Measurements from ENCODE around the gene KIAA0319L.
A peak's percentile ranks its signal among the peaks of the same experiment; 100 is the strongest.

The KIAA0319L gene

GRCh38 chr1:35557611-35558373 lies 589 bp upstream of the KIAA0319L start, which contains the start of gene NCDN:
Gene NCDN, plus strand, starts transcription at chr1:35557799. Its CDS starts 392 bp downstream, at chr1:35558191.
- in situ Hi-C loops (cut with HindIII; ENCODE audit: low pct_unique_long_range_greater_than_20kb, low sequenced_read_pairs), result no loop called here
- TF ChIP-seq JUND (IDR thresholded peaks at IDR 0.05; ENCODE audit: low read depth), result no peak
- DNase-seq (ENCODE audit: low read depth in 1 of 2, low spot score in 1 of 2), result peak; percentile 88 to 96

GRCh38 chr1:35556484-35557117 lies 602 bp downstream of the KIAA0319L start:
- in situ Hi-C loops (cut with HindIII; ENCODE audit: low pct_unique_long_range_greater_than_20kb, low sequenced_read_pairs), result no loop called here
- TF ChIP-seq JUND (IDR thresholded peaks at IDR 0.05; ENCODE audit: low read depth), result no peak
- DNase-seq (ENCODE audit: low read depth in 1 of 2, low spot score in 1 of 2), result no peak

GRCh38 chr1:35555601-35556477 lies 1.4 kb downstream of the KIAA0319L start:
- DNase-seq (ENCODE audit: low read depth in 1 of 2, low spot score in 1 of 2), result no peak
- in situ Hi-C loops (cut with HindIII; ENCODE audit: low pct_unique_long_range_greater_than_20kb, low sequenced_read_pairs), result no loop called here
- no peak for TF ChIP-seq JUND (IDR thresholded peaks at IDR 0.05; ENCODE audit: low read depth)

- DNase-seq (ENCODE audit: low read depth in 1 of 2, low spot score in 1 of 2), result no peak
- no peak for TF ChIP-seq JUND (IDR thresholded peaks at IDR 0.05; ENCODE audit: low read depth)
- in situ Hi-C loops (cut with HindIII; ENCODE audit: low pct_unique_long_range_greater_than_20kb, low sequenced_read_pairs), result no loop called here
Observed at GRCh38 chr1:35555212-35555584, 2.0 kb downstream of the KIAA0319L start.

- TF ChIP-seq JUND (IDR thresholded peaks at IDR 0.05; ENCODE audit: low read depth), result no peak
- in situ Hi-C loops (cut with HindIII; ENCODE audit: low pct_unique_long_range_greater_than_20kb, low sequenced_read_pairs), result no loop called here
- peak in 1 of 2 experiments; percentile 72 for DNase-seq (ENCODE audit: low read depth in 1 of 2, low spot score in 1 of 2)
Observed at GRCh38 chr1:35554266-35555211, 2.7 kb downstream of the KIAA0319L start.

- in situ Hi-C loops (cut with HindIII; ENCODE audit: low pct_unique_long_range_greater_than_20kb, low sequenced_read_pairs), result no loop called here
- DNase-seq (ENCODE audit: low read depth in 1 of 2, low spot score in 1 of 2), result no peak
- no peak for TF ChIP-seq JUND (IDR thresholded peaks at IDR 0.05; ENCODE audit: low read depth)
Observed at GRCh38 chr1:35553851-35554250, 3.4 kb downstream of the KIAA0319L start.

GRCh38 chr1:35546614-35547013 lies 10.6 kb downstream of the KIAA0319L start:
- no peak for DNase-seq (ENCODE audit: low read depth in 1 of 2, low spot score in 1 of 2)
- TF ChIP-seq JUND (IDR thresholded peaks at IDR 0.05; ENCODE audit: low read depth), result no peak
- in situ Hi-C loops (cut with HindIII; ENCODE audit: low pct_unique_long_range_greater_than_20kb, low sequenced_read_pairs), result no loop called here

- peak in 1 of 2 experiments; percentile 51 for DNase-seq (ENCODE audit: low read depth in 1 of 2, low spot score in 1 of 2)
- no peak for TF ChIP-seq JUND (IDR thresholded peaks at IDR 0.05; ENCODE audit: low read depth)
- in situ Hi-C loops (cut with HindIII; ENCODE audit: low pct_unique_long_range_greater_than_20kb, low sequenced_read_pairs), result no loop called here
Observed at GRCh38 chr1:35544976-35545375, 12.2 kb downstream of the KIAA0319L start.

- in situ Hi-C loops (cut with HindIII; ENCODE audit: low pct_unique_long_range_greater_than_20kb, low sequenced_read_pairs), result no loop called here
- DNase-seq (ENCODE audit: low read depth in 1 of 2, low spot score in 1 of 2), result no peak
- no peak for TF ChIP-seq JUND (IDR thresholded peaks at IDR 0.05; ENCODE audit: low read depth)
Observed at GRCh38 chr1:35539824-35540261, 17.4 kb downstream of the KIAA0319L start.

GRCh38 chr1:35539073-35539823 lies 18.0 kb downstream of the KIAA0319L start:
- no peak for DNase-seq (ENCODE audit: low read depth in 1 of 2, low spot score in 1 of 2)
- no peak for TF ChIP-seq JUND (IDR thresholded peaks at IDR 0.05; ENCODE audit: low read depth)
- in situ Hi-C loops (cut with HindIII; ENCODE audit: low pct_unique_long_range_greater_than_20kb, low sequenced_read_pairs), result no loop called here

GRCh38 chr1:35537806-35538205 lies 19.4 kb downstream of the KIAA0319L start:
- TF ChIP-seq JUND (IDR thresholded peaks at IDR 0.05; ENCODE audit: low read depth), result no peak
- in situ Hi-C loops (cut with HindIII; ENCODE audit: low pct_unique_long_range_greater_than_20kb, low sequenced_read_pairs), result no loop called here
- no peak for DNase-seq (ENCODE audit: low read depth in 1 of 2, low spot score in 1 of 2)

All from T47D (cell line).